Measurements from ENCODE around the gene OPA3.

- TF ChIP-seq EZH2 (IDR thresholded peaks at IDR 0.05; ENCODE audit: insufficient read depth, poor library complexity, severe bottlenecking) (no peak), EZH2phosphoT487 (IDR thresholded peaks at IDR 0.05; ENCODE audit: insufficient read depth, low read depth) (no peak)
Observed at GRCh38 chr19:45595814-45596213, 11.2 kb upstream of the OPA3 start.
